H9 (cell line): ENCODE measurements around the gene FAXC. TPM values are rescaled to one million over a fixed set of nuclear protein-coding genes. Genes with fewer than 3 reads are reported as not detected.

Source experiments
- DNase-seq: peaks from one replicate; pipeline ENCODE4 v3.0.0-alpha.2; 2017
- H2AFZ ChIP-seq: one replicate; pipeline ENCODE4 v1.6.1; 2013; ENCODE audit warnings: mild to moderate bottlenecking, low read length, control low read depth, moderate library complexity
- H2AK5ac ChIP-seq: 2 replicates; pipeline ENCODE4 v1.6.1; 2013; ENCODE audit warnings: low read length, control low read depth, mixed read lengths; ENCODE audit not compliant: insufficient read length
- H2BK120ac ChIP-seq: one replicate; pipeline ENCODE4 v1.6.1; 2013; ENCODE audit warnings: low read depth, mild to moderate bottlenecking, low read length, control low read depth, inconsistent platforms; ENCODE audit not compliant: poor library complexity, severe bottlenecking
- H2BK12ac ChIP-seq: 2 replicates; pipeline ENCODE4 v1.6.1; 2013; ENCODE audit warnings: low read length, control low read depth, mixed read lengths, low read depth; ENCODE audit not compliant: insufficient read length
- H2BK15ac ChIP-seq: 2 replicates; pipeline ENCODE4 v1.6.1; 2013; ENCODE audit warnings: low read depth, low read length, control low read depth
- H2BK20ac ChIP-seq: one replicate; pipeline ENCODE4 v1.6.1; 2013; ENCODE audit warnings: low read depth, mild to moderate bottlenecking, low read length, control low read depth, inconsistent platforms; ENCODE audit not compliant: poor library complexity, severe bottlenecking
- H2BK5ac ChIP-seq: 2 replicates; pipeline ENCODE4 v1.6.1; 2013; ENCODE audit warnings: low read length, control low read depth, mixed read lengths; ENCODE audit not compliant: insufficient read length
- H3K14ac ChIP-seq: 2 replicates; pipeline ENCODE4 v1.6.1; 2013; ENCODE audit warnings: low read length, control low read depth; ENCODE audit not compliant: insufficient read depth
- H3K18ac ChIP-seq: 2 replicates; pipeline ENCODE4 v1.6.1; 2013; ENCODE audit warnings: low read depth, mild to moderate bottlenecking, mixed read lengths, low read length, control low read depth; ENCODE audit not compliant: insufficient read length
- H3K23ac ChIP-seq: 2 replicates; pipeline ENCODE4 v1.6.1; 2013; ENCODE audit warnings: low read length, control low read depth, mixed read lengths, low read depth; ENCODE audit not compliant: insufficient read length
- H3K23me2 ChIP-seq: 2 replicates; pipeline ENCODE4 v1.6.1; 2013; ENCODE audit warnings: low read depth, mild to moderate bottlenecking, mixed read lengths, low read length, control low read depth; ENCODE audit not compliant: insufficient read length, poor library complexity, severe bottlenecking
- H3K27ac ChIP-seq: 2 replicates; pipeline ENCODE4 v1.5.1; 2013; ENCODE audit warnings: low read length, control low read depth, mixed read lengths, low read depth; ENCODE audit not compliant: insufficient read length
- H3K27me3 ChIP-seq: 2 replicates; pipeline ENCODE4 v1.6.1; 2013; ENCODE audit warnings: low read length, control low read depth, inconsistent platforms; ENCODE audit not compliant: insufficient read depth
- H3K4ac ChIP-seq: 2 replicates; pipeline ENCODE4 v1.6.1; 2013; ENCODE audit warnings: low read depth, mild to moderate bottlenecking, control low read depth, inconsistent platforms, low read length, moderate library complexity
- H3K4me1 ChIP-seq: 2 replicates; pipeline ENCODE4 v1.6.1; 2013; ENCODE audit warnings: low read length, control low read depth, inconsistent platforms; ENCODE audit not compliant: insufficient read depth
- H3K4me2 ChIP-seq: 2 replicates; pipeline ENCODE4 v1.6.1; 2013; ENCODE audit warnings: low read length, control low read depth, mixed read lengths; ENCODE audit not compliant: insufficient read length, insufficient read depth
- H3K56ac ChIP-seq: 2 replicates; pipeline ENCODE4 v1.6.1; 2013; ENCODE audit warnings: low read depth, mild to moderate bottlenecking, mixed read lengths, low read length, control low read depth; ENCODE audit not compliant: insufficient read length
- H3K79me1 ChIP-seq: 2 replicates; pipeline ENCODE4 v1.6.1; 2013; ENCODE audit warnings: low read depth, mild to moderate bottlenecking, moderate library complexity, low read length, control low read depth, inconsistent platforms; ENCODE audit not compliant: insufficient read depth, poor library complexity, severe bottlenecking
- H3K79me2 ChIP-seq: 2 replicates; pipeline ENCODE4 v1.6.1; 2013; ENCODE audit warnings: low read length, control low read depth, inconsistent platforms; ENCODE audit not compliant: insufficient read depth
- H3K9ac ChIP-seq: 2 replicates; pipeline ENCODE4 v1.6.1; 2013; ENCODE audit warnings: low read length, control low read depth, mixed read lengths; ENCODE audit not compliant: insufficient read length; ENCODE audit errors: extremely low read depth
- H3K9me3 ChIP-seq: one replicate; pipeline ENCODE4 v1.6.1; 2013; ENCODE audit warnings: low read depth, low read length, inconsistent platforms; ENCODE audit not compliant: control insufficient read depth
- H3T11ph ChIP-seq: one replicate; pipeline ENCODE4 v1.6.1; 2013; ENCODE audit warnings: mild to moderate bottlenecking, low read length, control low read depth, inconsistent platforms
- H4K20me1 ChIP-seq: one replicate; pipeline ENCODE4 v1.6.1; 2013; ENCODE audit not compliant: control insufficient read depth, insufficient read length, insufficient read depth
- H4K5ac ChIP-seq: 2 replicates; pipeline ENCODE4 v1.6.1; 2013; ENCODE audit warnings: low read depth, mild to moderate bottlenecking, mixed read lengths, low read length, control low read depth; ENCODE audit not compliant: insufficient read length
- H4K8ac ChIP-seq: replicated peaks from 2 replicates; pipeline ENCODE4 v1.6.1; 2013; ENCODE audit warnings: low read length, control low read depth, mixed read lengths, low read depth; ENCODE audit not compliant: insufficient read length
- H4K91ac ChIP-seq: 2 replicates; pipeline ENCODE4 v1.6.1; 2013; ENCODE audit warnings: low read depth, mild to moderate bottlenecking, moderate library complexity, mixed read lengths, low read length, control low read depth; ENCODE audit not compliant: insufficient read length
- H3K27ac Mint-ChIP-seq, 3 experiments: 2 replicates in 2 of 3; 3 replicates in 1 of 3; pipeline ENCODE4 v1.8.0; 2020 to 2021; ENCODE audit warnings: mixed read lengths in 3 of 3, mild to moderate bottlenecking in 1 of 3, moderate library complexity in 1 of 3
- H3K27me3 Mint-ChIP-seq: 2 replicates; pipeline ENCODE4 v1.8.0; 2021; ENCODE audit warnings: low read depth, mild to moderate bottlenecking, moderate library complexity, mixed read lengths
- H3K36me3 Mint-ChIP-seq, 3 experiments: 2 replicates in 2 of 3; 3 replicates in 1 of 3; pipeline ENCODE4 v1.8.0; 2020 to 2021; ENCODE audit warnings: low read depth in 3 of 3, mixed read lengths in 3 of 3; ENCODE audit not compliant: insufficient read depth in 1 of 3
- H3K4me1 Mint-ChIP-seq, 2 experiments: 2 replicates each; pipeline ENCODE4 v1.8.0; 2020; ENCODE audit warnings: mixed read lengths in 2 of 2
- H3K4me3 Mint-ChIP-seq, 2 experiments: 2 replicates in 1 of 2; 3 replicates in 1 of 2; pipeline ENCODE4 v1.8.0; 2020 to 2021; ENCODE audit warnings: mild to moderate bottlenecking in 2 of 2, mixed read lengths in 2 of 2, moderate library complexity in 1 of 2
- H3K9me3 Mint-ChIP-seq, 2 experiments: 2 replicates in 1 of 2; 3 replicates in 1 of 2; pipeline ENCODE4 v1.8.0; 2020; ENCODE audit warnings: mild to moderate bottlenecking in 2 of 2, mixed read lengths in 2 of 2, moderate library complexity in 1 of 2
- WGBS: extraction: QIAGEN DNeasy Blood & Tissue Kit; methylation state at CpG from one replicate; pipeline ENCODE4 v1.1.7; 2013; ENCODE audit warnings: missing lambda C conversion rate, low lambda C conversion rate, mixed read lengths; ENCODE audit not compliant: insufficient read length; ENCODE audit errors: extremely low coverage; 5-methylcytosine and 5-hydroxymethylcytosine counted together
- total RNA-seq: library from RNA; stranded (reverse); gene quantifications from 2 replicates; pipeline ENCODE4 v1.2.1, GENCODE V29; 2021
- TF ChIP-seq, protein P1 (sequence below): fragments of 200-600 bp; sonication (generic); conservative IDR thresholded peaks from 3 replicates; pipeline ENCODE4 v1.8.0; 2021; ENCODE audit warnings: antibody characterized with exemption, mild to moderate bottlenecking

FAXC gene
- total RNA-seq, 1 experiment from 2014 or later = 17.2 TPM

DNA sequence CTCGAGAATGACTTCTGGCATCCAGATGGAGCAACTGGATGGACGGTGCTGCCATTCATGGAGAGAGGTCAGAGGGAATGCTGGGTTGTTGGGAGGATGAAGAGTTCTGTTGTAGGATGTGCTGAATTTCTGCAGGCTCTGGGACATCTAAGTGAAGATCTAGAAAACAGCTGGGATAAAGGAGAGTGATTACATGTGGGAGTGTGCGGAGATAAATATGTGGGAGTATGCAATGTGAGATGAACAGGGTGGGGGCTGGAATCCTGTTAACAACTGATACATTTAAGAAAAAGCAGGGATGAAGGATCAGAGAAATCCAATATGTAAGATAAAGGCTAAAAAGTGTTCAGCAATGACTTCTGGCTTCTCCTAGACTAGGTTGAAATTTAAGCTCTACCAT, 43.1 kb downstream of the FAXC start:
- no peaks in the 10 kb centered on the region for H3K23me2 ChIP-seq
- H3K4me3 Mint-ChIP-seq = no peak overlapping the region

More for the DNA sequence above, 43.1 kb downstream of the FAXC start:
- Histone ChIP-seq H3K27me3 (no peaks in the 10 kb centered on the region), H3K23ac (no peak overlapping the region), H4K8ac (no peak overlapping the region), H3K14ac (no peak overlapping the region), H4K91ac (no peak overlapping the region), H3T11ph (no peak overlapping the region), H4K20me1 (no peaks in the 10 kb centered on the region), H2BK15ac (no peak overlapping the region), H2BK120ac (no peak overlapping the region), H3K4me1 (no peaks in the 10 kb centered on the region), H3K18ac (no peak overlapping the region), H3K27ac (no peak overlapping the region), H2BK5ac (no peak overlapping the region), H3K9me3 (no peaks in the 10 kb centered on the region), H3K9ac (no peak overlapping the region), H2AK5ac (no peak overlapping the region), H4K5ac (no peak overlapping the region), H2BK12ac (no peak overlapping the region), H3K79me2 (no peaks in the 10 kb centered on the region), H3K79me1 (no peaks in the 10 kb centered on the region), H2AFZ (no peak overlapping the region), H2BK20ac (no peak overlapping the region), H3K4me2 (no peak overlapping the region), H3K4ac (no peak overlapping the region), H3K56ac (no peak overlapping the region)
- DNase-seq = no peak
- Mint-ChIP-seq H3K27me3 (no peaks in the 10 kb centered on the region), H3K4me1 (peaks cover 16 to 20% of the 10 kb centered on the region in 2 experiments), H3K36me3 (peaks cover 0 to 7% (median 3%) of the 10 kb centered on the region in 3 experiments; a peak in 5 of 7 replicates), H3K27ac (peak overlapping the region in 2 of 3 experiments; percentile 11 to 55; a peak in 2 of 7 replicates), H3K9me3 (no peaks in the 10 kb centered on the region)
- no CpG with 5 or more reads among the region's 3 CpGs for WGBS
- TF ChIP-seq, protein P1, sequence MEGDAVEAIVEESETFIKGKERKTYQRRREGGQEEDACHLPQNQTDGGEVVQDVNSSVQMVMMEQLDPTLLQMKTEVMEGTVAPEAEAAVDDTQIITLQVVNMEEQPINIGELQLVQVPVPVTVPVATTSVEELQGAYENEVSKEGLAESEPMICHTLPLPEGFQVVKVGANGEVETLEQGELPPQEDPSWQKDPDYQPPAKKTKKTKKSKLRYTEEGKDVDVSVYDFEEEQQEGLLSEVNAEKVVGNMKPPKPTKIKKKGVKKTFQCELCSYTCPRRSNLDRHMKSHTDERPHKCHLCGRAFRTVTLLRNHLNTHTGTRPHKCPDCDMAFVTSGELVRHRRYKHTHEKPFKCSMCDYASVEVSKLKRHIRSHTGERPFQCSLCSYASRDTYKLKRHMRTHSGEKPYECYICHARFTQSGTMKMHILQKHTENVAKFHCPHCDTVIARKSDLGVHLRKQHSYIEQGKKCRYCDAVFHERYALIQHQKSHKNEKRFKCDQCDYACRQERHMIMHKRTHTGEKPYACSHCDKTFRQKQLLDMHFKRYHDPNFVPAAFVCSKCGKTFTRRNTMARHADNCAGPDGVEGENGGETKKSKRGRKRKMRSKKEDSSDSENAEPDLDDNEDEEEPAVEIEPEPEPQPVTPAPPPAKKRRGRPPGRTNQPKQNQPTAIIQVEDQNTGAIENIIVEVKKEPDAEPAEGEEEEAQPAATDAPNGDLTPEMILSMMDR = no peak
